ENCODE data around the gene FICD. TPM values are rescaled to one million over a fixed set of nuclear protein-coding genes. Genes with fewer than 3 reads are reported as not detected.

Gene FICD
- total and polyA plus RNA-seq, 8 donors: 7.5 to 16.9 (median 10.6) TPM

GRCh38 chr12:108560752-108561719 lies 46.0 kb downstream of the FICD start, which contains the start of gene SART3:
TSS of gene SART3 (minus strand) at chr12:108561173. CDS start at chr12:108561154, 19 bp downstream.
- Histone ChIP-seq H3K4me1 (peaks cover 10 to 21% (median 17%) of the 10 kb centered on the region in 3 donors), H3K27me3 (no peaks in the 10 kb centered on the region), H3K36me3 (peaks cover 0 to 14% (median 4%) of the 10 kb centered on the region in 3 donors), H3K4me3 (peak within 1 kb of the TSS; percentile 86 to 97 (median 92)), H3K9me3 (no peaks in the 10 kb centered on the region), H3K27ac (peak within 1 kb of the TSS; percentile 87 to 94 (median 92))
- no peak for TF ChIP-seq CTCF (IDR thresholded peaks at IDR 0.05)
- WGBS, 2 donors: 1% methylated on average over 55 to 57 of the region's 57 CpGs
- peak; percentile 43 for FAIRE-seq
- ATAC-seq: peak; percentile 77 to 85 (median 80)
- intact Hi-C loops (cut with DNase I): loop anchor here in 1 of 3 donors (10.0 kb wide), 1 partner anchor 244 kb away; no protein-coding TSS in a partner anchor
- DNase-seq: peak; percentile 71 to 84 (median 82)

GRCh38 chr12:108561852-108562347 lies 46.8 kb downstream of the FICD start:
- intact Hi-C loops (cut with DNase I): loop anchor here in 1 of 3 donors (10.0 kb wide), 1 partner anchor 243 kb away; no protein-coding TSS in a partner anchor
- Histone ChIP-seq H3K4me1 (peaks cover 10 to 28% (median 17%) of the 10 kb centered on the region in 3 donors), H3K27me3 (no peaks in the 10 kb centered on the region), H3K36me3 (peaks cover 0 to 20% (median 4%) of the 10 kb centered on the region in 3 donors), H3K4me3 (peak overlapping the region; percentile 76 to 97 (median 92)), H3K9me3 (no peaks in the 10 kb centered on the region), H3K27ac (peak overlapping the region; percentile 87 to 94 (median 92))
- DNase-seq: no peak
- peak in 2 of 4 donors; percentile 4 to 6 for ATAC-seq
- TF ChIP-seq CTCF (IDR thresholded peaks at IDR 0.05): no peak
- WGBS, 2 donors: 1% methylated on average over 20 of the region's 20 CpGs
- no peak for FAIRE-seq

DNA sequence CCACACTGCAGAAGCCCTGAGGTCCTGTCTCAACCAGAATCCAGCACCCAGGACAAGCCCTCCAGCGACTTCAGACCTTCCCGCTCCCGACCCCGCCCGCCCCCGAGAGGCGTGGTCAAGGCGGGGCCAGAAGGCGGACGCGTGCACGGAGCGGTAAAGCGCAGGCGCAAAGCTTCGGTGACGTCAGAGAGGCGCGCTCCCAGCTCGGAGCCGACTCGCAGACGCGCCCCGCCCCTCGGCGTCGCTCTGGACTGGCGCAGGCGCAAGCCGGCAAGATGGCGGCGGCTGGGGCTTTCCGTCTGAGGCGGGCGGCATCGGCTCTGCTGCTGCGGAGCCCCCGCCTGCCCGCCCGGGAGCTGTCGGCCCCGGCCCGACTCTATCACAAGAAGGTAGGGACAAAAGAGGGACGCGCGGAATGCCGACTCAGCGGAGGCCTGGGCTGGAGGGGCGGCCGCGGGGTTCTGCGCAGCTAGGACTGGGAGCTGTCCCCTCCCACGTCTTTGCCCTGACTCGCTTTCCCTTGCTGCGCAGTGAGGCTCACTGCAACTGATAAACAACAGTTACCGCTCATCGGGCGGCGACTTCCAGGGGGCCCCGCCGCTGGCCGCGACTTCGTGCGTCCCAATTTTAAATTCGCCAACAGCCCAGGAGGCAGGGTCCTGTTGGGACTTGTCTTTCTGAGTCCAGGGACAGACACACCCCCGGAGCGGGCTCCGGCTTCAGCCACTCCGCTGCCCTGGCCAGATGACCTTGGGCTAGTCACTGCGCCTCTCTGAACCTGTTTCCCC lies 47.5 kb downstream of the FICD start, which contains the start of gene ISCU:
TSS of gene ISCU (plus strand) at position 249 of the 788 bp plus-strand sequence. CDS start at position 276, 27 bp downstream.
- H3K4me3 ChIP-seq: peak within 1 kb of the TSS; percentile 76 to 97 (median 92)
- DNase-seq (peak; percentile 96 to 100 (median 99)), ATAC-seq (peak; percentile 83 to 92 (median 86)), FAIRE-seq (no peak)
- no peaks in the 10 kb centered on the region for H3K27me3 ChIP-seq
- H3K9me3 ChIP-seq: no peaks in the 10 kb centered on the region
- peak within 1 kb of the TSS; percentile 87 to 94 (median 92) for H3K27ac ChIP-seq
- intact Hi-C loops (cut with DNase I): loop anchor here in 1 of 3 donors (10.0 kb wide), 1 partner anchor 242 kb away; no protein-coding TSS in a partner anchor
- H3K4me1 ChIP-seq: peaks cover 10 to 28% (median 17%) of the 10 kb centered on the region in 3 donors
- H3K36me3 ChIP-seq: peaks cover 0 to 26% (median 7%) of the 10 kb centered on the region in 3 donors
- WGBS, 2 donors: 0% methylated on average over 54 to 72 of the region's 72 CpGs
- TF ChIP-seq CTCF (IDR thresholded peaks at IDR 0.05): no peak

- ATAC-seq (peak; percentile 18 to 48 (median 44)), FAIRE-seq (peak; percentile 20)
- peaks cover 10 to 28% (median 17%) of the 10 kb centered on the region in 3 donors for H3K4me1 ChIP-seq
Observed at GRCh38 chr12:108563136-108563803, 48.2 kb downstream of the FICD start.

More at GRCh38 chr12:108563136-108563803, 48.2 kb downstream of the FICD start:
- no peaks in the 10 kb centered on the region for H3K9me3 ChIP-seq
- peak; percentile 32 to 68 (median 64) for TF ChIP-seq CTCF (IDR thresholded peaks at IDR 0.05)
- H3K27me3 ChIP-seq: no peaks in the 10 kb centered on the region
- 0 to 1% methylated on average over 14 of the region's 14 CpGs for WGBS, 2 donors
- DNase-seq: peak in 5 of 6 donors; percentile 67 to 82 (median 71)
- intact Hi-C loops (cut with DNase I): loop anchor here in 1 of 3 donors (10.0 kb wide), 1 partner anchor 242 kb away; no protein-coding TSS in a partner anchor
- peak overlapping the region; percentile 76 to 97 (median 92) for H3K4me3 ChIP-seq
- peak overlapping the region; percentile 84 to 93 (median 88) for H3K27ac ChIP-seq
- H3K36me3 ChIP-seq: peaks cover 0 to 34% (median 7%) of the 10 kb centered on the region in 3 donors
